Measurements from ENCODE around the gene UFD1. TPM values are rescaled to one million over a fixed set of nuclear protein-coding genes. Genes with fewer than 3 reads are reported as not detected.

Gene UFD1
- total and polyA plus RNA-seq, 9 of the 15 experiments (the other 6 are each of a cell fraction or from before 2014, with no cell fraction given), result 238 to 645 (median 363) TPM

DNA sequence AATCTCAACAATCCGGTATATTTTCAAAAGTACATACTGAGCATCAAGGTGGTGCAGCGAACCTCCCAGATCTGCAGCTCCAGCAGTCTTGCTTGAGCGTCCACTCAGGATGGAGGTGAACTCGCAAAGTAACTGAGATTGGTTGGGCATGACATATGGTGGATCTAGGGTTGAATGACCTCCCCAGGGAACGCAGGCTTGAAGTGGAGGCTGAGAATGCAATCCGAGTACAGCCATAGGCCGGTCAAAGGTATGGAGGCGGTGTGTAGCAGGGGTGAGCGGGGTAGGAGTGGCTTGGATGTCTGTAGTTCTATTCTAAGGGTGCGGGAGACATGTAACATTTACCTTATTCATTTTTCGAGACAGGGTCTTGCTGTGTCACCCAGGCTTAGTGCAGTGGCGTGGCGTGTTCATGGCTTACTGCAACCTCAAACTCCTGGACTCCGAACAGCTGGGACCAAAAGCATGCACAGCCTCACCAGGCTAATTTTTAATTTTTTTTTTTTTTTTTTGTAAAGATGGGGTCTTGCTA is 30.9 kb downstream of the UFD1 start (continued):
- TF ChIP-seq ZBTB2 (IDR thresholded peaks at IDR 0.05) (no peak; the same call in 1 of the 2 replicates), MIER1 (IDR thresholded peaks at IDR 0.05; ENCODE audit: low read depth) (peak; percentile 17; the same call in 1 of the 2 replicates), MYNN (IDR thresholded peaks at IDR 0.05) (peak; percentile 37; the same call in 1 of the 2 replicates), MYNN (CRISPR knock-in tag; IDR thresholded peaks at IDR 0.05) (no peak), BCOR (IDR thresholded peaks at IDR 0.05) (no peak), CXXC5 (CRISPR knock-in tag; IDR thresholded peaks at IDR 0.05) (no peak), MXI1 (IDR thresholded peaks at IDR 0.05; ENCODE audit: low read depth, low read length) (no peak), ZNF655 (CRISPR knock-in tag; IDR thresholded peaks at IDR 0.05) (no peak), POLR3A (IDR thresholded peaks at IDR 0.05; ENCODE audit: borderline replicate concordance, extremely low read depth, insufficient read depth, insufficient read length) (no peak), NELFE (IDR thresholded peaks at IDR 0.05; ENCODE audit: insufficient read depth, insufficient read length) (no peak), ZBTB17 (CRISPR knock-in tag; IDR thresholded peaks at IDR 0.05) (peak; percentile 80), CEBPG (CRISPR knock-in tag; IDR thresholded peaks at IDR 0.05) (no peak), CEBPG (tag; conservative IDR thresholded peaks at IDR 0.05 in 1 of 2, IDR thresholded peaks at IDR 0.05 in 1 of 2) (no peak), NFXL1 (CRISPR knock-in tag; IDR thresholded peaks at IDR 0.05) (peak; percentile 84; the same call in 1 of the 2 replicates), SRSF9 (IDR thresholded peaks at IDR 0.05; ENCODE audit: borderline replicate concordance, low read depth, low read length) (no peak), HNRNPUL1 (IDR thresholded peaks at IDR 0.05; ENCODE audit: low read length) (no peak), MTA3 (IDR thresholded peaks at IDR 0.05; ENCODE audit: borderline replicate concordance) (no peak)
- TF ChIP-seq, protein P1, sequence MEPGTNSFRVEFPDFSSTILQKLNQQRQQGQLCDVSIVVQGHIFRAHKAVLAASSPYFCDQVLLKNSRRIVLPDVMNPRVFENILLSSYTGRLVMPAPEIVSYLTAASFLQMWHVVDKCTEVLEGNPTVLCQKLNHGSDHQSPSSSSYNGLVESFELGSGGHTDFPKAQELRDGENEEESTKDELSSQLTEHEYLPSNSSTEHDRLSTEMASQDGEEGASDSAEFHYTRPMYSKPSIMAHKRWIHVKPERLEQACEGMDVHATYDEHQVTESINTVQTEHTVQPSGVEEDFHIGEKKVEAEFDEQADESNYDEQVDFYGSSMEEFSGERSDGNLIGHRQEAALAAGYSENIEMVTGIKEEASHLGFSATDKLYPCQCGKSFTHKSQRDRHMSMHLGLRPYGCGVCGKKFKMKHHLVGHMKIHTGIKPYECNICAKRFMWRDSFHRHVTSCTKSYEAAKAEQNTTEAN (CRISPR knock-in tag; IDR thresholded peaks at IDR 0.05), result no peak
- TF ChIP-seq, protein P2, sequence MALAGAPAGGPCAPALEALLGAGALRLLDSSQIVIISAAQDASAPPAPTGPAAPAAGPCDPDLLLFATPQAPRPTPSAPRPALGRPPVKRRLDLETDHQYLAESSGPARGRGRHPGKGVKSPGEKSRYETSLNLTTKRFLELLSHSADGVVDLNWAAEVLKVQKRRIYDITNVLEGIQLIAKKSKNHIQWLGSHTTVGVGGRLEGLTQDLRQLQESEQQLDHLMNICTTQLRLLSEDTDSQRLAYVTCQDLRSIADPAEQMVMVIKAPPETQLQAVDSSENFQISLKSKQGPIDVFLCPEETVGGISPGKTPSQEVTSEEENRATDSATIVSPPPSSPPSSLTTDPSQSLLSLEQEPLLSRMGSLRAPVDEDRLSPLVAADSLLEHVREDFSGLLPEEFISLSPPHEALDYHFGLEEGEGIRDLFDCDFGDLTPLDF (CRISPR knock-in tag; IDR thresholded peaks at IDR 0.05), result no peak
- TF ChIP-seq, protein P3, sequence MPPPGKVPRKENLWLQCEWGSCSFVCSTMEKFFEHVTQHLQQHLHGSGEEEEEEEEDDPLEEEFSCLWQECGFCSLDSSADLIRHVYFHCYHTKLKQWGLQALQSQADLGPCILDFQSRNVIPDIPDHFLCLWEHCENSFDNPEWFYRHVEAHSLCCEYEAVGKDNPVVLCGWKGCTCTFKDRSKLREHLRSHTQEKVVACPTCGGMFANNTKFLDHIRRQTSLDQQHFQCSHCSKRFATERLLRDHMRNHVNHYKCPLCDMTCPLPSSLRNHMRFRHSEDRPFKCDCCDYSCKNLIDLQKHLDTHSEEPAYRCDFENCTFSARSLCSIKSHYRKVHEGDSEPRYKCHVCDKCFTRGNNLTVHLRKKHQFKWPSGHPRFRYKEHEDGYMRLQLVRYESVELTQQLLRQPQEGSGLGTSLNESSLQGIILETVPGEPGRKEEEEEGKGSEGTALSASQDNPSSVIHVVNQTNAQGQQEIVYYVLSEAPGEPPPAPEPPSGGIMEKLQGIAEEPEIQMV (tag; conservative IDR thresholded peaks at IDR 0.05; ENCODE audit: low read depth), result no peak
